Vagina (tissue), 2 donors: ENCODE measurements around the gene CCBE1.

Experiments
- CTCF ChIP-seq, 3 experiments: fragments of 450-650 bp in 2 of 3; fragments of 200-600 bp in 1 of 3; sonication (generic) in 1 of 3; IDR thresholded peaks; one replicate each; pipeline ENCODE4 v1.5.1; 2017 to 2019; ENCODE audit warnings: antibody characterized with exemption in 3 of 3, mild to moderate bottlenecking in 2 of 3, moderate library complexity in 2 of 3
- POLR2A ChIP-seq, 2 donors: fragments of 450-650 bp; IDR thresholded peaks; one replicate each; pipeline ENCODE4 v1.6.1; 2017; ENCODE audit warnings: antibody characterized with exemption in 2 of 2, mild to moderate bottlenecking in 2 of 2, moderate library complexity in 2 of 2
- POLR2AphosphoS5 ChIP-seq, 2 donors: sonication (generic); formaldehyde crosslinking; IDR thresholded peaks; one replicate each; pipeline ENCODE4 v1.9.0; 2017; ENCODE audit warnings: antibody characterized with exemption in 2 of 2, mild to moderate bottlenecking in 2 of 2, low read depth in 1 of 2; ENCODE audit not compliant: insufficient read depth in 1 of 2

- TF ChIP-seq POLR2A (IDR thresholded peaks at IDR 0.05) (no peak), CTCF (IDR thresholded peaks at IDR 0.05) (no peak), POLR2AphosphoS5 (IDR thresholded peaks at IDR 0.05; ENCODE audit: insufficient read depth in 1 of 2, low read depth in 1 of 2) (no peak)
Observed at GRCh38 chr18:59500765-59501164, 196.5 kb downstream of the CCBE1 start.
